ENCODE measurements around the gene ADGRG3. TPM values are rescaled to one million over a fixed set of nuclear protein-coding genes. Genes with fewer than 3 reads are reported as not detected.

Gene ADGRG3
- total RNA-seq, 1 donor, result not detected

DNA sequence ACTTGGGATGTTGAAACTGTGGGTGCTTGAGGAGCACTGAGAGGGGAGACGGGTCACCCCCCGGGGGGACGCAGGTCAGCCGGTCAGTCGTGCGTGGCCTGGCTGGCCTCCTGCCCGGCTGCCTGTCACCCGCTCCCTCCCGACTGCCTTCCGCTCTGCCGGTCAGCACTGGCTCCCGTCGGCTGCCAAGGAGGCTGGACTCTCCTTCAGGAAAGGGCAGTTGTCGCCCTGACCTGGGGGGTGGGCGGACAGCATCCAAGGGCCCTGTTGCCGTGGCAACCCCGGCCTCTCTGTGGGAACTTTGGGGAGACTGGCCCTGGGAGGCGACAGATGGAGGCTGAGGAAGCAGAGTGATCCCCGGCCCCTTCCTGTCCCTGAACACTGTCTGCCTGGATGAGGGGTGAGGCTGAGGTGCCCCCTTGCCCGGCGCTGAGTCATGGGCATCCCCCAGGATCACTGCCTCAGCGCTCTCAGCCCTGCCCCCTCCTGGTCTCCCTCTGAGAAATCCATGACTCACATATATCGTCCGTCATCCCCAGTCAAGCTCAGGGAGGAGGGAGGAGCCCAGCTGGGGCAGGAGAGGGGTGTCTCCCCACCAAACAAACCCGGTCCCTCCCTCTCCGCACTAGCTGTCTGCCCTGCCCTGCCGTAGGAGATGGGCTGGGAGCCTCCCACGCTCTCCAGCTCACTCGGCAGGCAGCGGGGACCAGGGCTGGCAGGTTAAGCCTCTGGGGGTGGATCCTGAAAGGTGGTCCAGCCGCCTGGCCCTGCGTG is 39.9 kb upstream of the ADGRG3 start, which contains the start of gene ADGRG1:
Gene ADGRG1 (plus strand): TSS at position 623 of the 774 bp plus-strand sequence. CDS start 21,658 bp downstream, outside the sequence.
- DNase-seq (ENCODE audit: low read depth), result peak; percentile 87
- no peak within 1 kb of the TSS for H3K4me3 ChIP-seq (ENCODE audit: low read depth, low read length)
- TF ChIP-seq, protein P1, sequence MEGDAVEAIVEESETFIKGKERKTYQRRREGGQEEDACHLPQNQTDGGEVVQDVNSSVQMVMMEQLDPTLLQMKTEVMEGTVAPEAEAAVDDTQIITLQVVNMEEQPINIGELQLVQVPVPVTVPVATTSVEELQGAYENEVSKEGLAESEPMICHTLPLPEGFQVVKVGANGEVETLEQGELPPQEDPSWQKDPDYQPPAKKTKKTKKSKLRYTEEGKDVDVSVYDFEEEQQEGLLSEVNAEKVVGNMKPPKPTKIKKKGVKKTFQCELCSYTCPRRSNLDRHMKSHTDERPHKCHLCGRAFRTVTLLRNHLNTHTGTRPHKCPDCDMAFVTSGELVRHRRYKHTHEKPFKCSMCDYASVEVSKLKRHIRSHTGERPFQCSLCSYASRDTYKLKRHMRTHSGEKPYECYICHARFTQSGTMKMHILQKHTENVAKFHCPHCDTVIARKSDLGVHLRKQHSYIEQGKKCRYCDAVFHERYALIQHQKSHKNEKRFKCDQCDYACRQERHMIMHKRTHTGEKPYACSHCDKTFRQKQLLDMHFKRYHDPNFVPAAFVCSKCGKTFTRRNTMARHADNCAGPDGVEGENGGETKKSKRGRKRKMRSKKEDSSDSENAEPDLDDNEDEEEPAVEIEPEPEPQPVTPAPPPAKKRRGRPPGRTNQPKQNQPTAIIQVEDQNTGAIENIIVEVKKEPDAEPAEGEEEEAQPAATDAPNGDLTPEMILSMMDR (IDR thresholded peaks at IDR 0.05; ENCODE audit: insufficient read depth, low read depth, low read length), result peak; percentile 7

DNA sequence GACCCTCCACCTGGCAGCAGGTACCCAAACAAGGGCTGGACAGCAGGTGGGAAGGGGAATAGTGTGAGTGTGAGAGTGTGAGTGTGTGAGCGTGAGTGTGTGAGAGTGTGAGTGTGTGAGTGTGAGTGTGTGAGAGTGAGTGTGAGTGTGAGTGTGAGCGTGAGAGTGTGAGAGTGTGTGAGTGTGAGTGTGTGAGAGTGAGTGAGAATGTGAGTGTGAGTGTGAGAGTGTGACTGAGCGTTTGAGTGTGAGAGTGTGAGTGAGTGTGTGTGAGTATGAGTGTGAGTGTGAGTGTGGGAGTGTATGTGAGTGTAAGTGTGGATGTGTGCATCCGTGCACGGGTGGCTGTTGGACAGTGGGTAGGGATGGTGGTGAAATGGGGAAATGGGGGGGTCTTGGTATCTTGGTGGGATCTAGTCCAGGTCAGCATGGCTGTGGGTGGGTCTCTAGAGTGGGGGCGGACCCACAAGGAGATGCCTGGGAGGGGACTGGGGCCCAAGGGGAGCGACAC is 39.3 kb upstream of the ADGRG3 start:
- H3K4me3 ChIP-seq (ENCODE audit: low read depth, low read length), result no peak overlapping the region
- TF ChIP-seq, protein P1 (IDR thresholded peaks at IDR 0.05; ENCODE audit: insufficient read depth, low read depth, low read length), result no peak
- no peak for DNase-seq (ENCODE audit: low read depth)

DNA sequence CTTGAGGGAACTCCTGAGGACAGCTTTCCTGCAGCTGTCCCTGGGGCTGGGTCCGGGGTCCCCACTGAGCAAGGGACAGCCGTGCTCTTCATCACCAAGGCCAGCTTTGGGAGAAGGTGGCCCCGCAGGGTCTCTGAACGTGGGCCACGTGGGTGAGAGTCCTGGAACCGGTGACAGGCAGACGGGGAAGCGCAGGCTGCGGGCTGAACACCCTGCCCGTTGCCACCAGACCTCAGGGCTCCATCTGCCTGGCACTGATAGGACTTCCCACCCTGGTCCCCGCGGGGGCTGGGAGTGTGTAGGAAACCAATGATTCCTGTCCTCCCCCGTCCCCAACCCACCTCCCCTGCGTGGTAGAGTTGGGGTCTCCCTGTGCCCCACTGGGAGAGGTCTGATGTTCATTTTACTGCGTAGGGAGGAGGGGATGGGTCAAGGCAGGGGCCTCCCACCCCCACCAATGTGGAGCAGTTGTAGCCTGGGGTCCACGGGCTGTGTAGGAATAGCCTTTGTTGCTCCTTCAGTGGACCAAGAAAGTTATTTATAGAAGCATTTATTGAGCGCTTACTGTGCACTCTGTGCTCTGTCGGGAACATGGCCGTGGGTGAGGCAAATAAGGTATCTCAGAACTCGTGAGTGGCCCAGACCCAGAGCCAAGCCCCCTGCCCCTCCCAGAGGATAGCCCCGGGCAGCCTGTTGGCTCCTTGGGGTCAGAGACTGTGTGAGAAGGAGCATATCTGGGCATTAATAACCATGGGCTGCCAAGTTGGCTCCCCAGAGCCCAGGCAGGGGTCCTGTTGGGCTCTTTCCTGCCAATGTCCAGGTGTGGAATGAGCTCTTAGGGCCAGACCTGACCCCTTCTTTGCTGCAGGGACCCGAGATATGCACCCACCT is 38.3 kb upstream of the ADGRG3 start:
- no peak overlapping the region for H3K4me3 ChIP-seq (ENCODE audit: low read depth, low read length)
- no peak for DNase-seq (ENCODE audit: low read depth)
- TF ChIP-seq, protein P1 (IDR thresholded peaks at IDR 0.05; ENCODE audit: insufficient read depth, low read depth, low read length), result no peak

DNA sequence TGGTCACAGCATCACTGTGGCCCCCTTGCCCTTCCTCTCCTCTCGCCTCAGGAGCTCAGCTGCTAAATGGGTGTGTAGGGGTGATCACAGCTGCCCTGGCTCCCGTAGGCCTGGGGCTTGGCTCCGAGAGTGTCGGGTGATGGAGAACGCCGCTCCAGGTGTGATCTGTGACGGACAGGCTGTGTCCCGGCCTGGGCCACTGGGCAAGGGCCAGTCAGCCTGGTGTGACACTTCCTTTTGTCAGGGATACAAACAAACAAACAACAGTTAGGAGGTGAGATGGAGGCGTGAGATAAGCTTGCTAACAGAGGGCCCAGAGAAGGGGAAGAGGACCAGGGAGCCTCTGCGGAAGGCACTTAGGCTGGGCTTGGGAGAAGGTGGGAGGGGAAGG is 37.7 kb upstream of the ADGRG3 start:
- H3K4me3 ChIP-seq (ENCODE audit: low read depth, low read length), result no peak overlapping the region
- DNase-seq (ENCODE audit: low read depth), result no peak
- TF ChIP-seq, protein P1 (IDR thresholded peaks at IDR 0.05; ENCODE audit: insufficient read depth, low read depth, low read length), result no peak

DNA sequence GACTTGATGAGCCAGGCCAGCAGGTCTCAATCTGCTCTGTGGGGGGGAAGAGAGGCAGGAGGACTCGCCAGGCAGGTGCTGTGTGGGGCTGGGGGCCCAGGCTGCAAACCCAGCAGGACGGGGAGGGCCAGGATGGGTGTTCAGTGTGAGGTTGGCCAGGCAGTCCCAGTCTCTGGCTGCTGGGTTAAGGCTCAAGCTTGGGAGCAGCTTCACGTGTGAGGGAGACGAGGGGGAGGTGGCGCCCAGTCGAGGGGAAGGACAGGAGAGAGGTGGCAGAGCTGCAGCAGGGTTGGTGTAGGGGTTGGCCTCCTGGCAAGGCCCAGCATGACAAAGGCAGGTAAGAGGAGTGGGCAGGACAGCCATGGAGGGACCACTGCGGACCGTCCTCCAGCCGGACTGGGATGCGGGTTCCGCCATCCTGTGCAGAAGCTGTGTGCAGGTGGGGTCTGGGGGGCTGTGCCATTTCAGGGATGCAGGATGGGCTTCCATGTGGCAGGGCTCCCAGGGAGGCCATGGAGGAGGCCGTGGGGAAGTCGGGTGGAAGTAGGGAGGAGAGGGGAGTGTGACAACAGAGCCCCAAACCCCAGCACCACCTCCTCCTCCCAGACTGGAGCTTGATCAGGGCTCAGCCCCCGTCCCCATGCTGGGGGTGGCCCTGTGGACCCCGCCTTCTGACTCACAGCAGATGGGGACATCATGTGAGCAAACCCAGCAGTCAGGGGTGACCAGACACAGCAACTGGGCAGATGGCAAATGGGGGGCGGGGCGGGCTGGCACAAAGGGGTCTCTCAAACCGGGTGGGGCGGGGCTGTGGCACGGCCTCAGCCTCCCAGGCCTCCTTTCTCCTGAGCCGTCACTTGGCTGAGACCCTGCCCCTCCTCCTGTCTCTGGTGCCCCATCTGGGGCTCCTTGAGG is 36.9 kb upstream of the ADGRG3 start:
- TF ChIP-seq, protein P1 (IDR thresholded peaks at IDR 0.05; ENCODE audit: insufficient read depth, low read depth, low read length), result no peak
- no peak overlapping the region for H3K4me3 ChIP-seq (ENCODE audit: low read depth, low read length)

DNA sequence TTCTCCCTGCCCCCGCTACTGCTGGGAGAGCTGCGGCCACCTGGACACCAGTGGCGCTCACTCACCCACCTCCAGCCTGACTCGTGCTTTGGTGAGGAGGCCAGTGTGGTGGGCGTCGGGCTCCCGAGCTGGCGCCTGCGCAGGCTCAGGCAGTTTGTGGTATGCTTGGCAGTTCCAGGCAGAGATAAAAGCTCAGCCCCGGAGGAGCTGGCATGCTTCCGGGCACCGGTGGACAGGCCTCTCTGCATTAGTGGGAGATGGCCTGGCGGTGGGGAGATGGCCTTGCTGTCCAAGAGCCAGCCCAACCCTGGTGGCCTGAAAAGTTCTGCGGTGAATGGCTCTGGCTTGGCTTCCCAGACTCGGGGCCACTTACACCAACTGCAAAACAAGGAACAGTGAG is 35.5 kb upstream of the ADGRG3 start:
- no peak for DNase-seq (ENCODE audit: low read depth)
- H3K4me3 ChIP-seq (ENCODE audit: low read depth, low read length), result no peak overlapping the region
- TF ChIP-seq, protein P1 (IDR thresholded peaks at IDR 0.05; ENCODE audit: insufficient read depth, low read depth, low read length), result no peak

More for the DNA sequence above, 36.9 kb upstream of the ADGRG3 start:
- DNase-seq (ENCODE audit: low read depth), result no peak

All from fibroblast of villous mesenchyme (primary cell).